ENCODE data around the gene HSPA12B.

GRCh38 chr20:3691897-3692296 is 40.6 kb upstream of the HSPA12B start:
- TF ChIP-seq CTCF (conservative IDR thresholded peaks at IDR 0.05; ENCODE audit: low read length) (no peak), EZH2phosphoT487 (IDR thresholded peaks at IDR 0.05; ENCODE audit: borderline replicate concordance, low read depth, low read length) (no peak)

Data from OCI-LY7 (cell line).